HG02852 (cell line): ENCODE results near the gene SOX18.

Experiments used
- ATAC-seq: cut with Tn5 transposase; IDR thresholded peaks from one replicate; pipeline ENCODE4 v1.9.1; 2021; ENCODE audit warnings: mild to moderate bottlenecking, moderate library complexity; ENCODE audit not compliant: unreplicated experiment

Gene SOX18

GRCh38 chr20:64080813-64081623, 31.6 kb upstream of the SOX18 start:
- no peak for ATAC-seq

DNA sequence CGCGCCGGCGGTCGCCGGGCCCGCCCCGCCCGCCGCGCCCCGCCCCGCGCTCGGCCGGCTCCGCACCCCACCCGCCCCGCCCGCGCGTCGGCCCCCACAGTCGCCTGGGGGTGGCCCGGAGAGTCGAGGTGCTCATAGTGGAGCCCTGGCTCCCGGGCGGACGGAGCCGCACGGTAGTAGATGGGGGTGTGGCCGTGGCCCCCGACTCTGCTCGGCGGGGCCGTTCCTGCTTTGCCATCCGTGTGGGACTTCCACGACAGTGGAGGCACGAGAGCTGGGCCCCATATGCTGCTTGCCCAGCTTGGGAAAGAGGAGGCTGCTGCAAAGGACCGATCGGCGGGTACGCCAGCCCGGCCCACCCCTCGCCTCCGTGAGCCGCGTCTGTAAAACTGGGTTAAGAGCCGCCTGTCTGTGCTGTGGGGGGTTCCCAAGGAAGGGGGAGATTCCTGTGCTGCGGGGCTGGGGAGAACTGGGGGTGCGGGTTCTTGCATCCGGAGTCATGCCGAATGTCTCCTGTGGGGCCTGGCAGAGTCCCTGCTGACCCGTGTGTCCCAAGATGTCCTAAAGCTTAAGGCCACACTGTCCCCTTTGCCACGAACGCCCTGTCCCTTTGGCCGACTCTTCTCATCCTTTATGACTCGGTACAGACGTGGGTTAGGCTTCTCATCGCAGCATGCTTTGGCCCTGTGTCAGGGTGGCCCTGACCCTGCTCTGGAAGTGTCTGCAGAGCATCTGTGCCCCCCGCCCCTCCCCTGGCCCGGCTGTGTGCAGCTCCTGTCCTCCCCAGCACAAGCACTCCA, 30.8 kb upstream of the SOX18 start, which contains the start of gene OPRL1:
TSS of gene OPRL1 (plus strand) at position 70 of the 800 bp plus-strand sequence. CDS start 12,639 bp downstream, outside the sequence.
- ATAC-seq = no peak

- ATAC-seq = peak; percentile 47
Measured at GRCh38 chr20:64079273-64080012, 30.0 kb upstream of the SOX18 start, which contains the start of gene RGS19. TSS of gene RGS19 (minus strand) at chr20:64079518. CDS start at chr20:64076886, 2,632 bp downstream.

GRCh38 chr20:64078934-64079272, 29.5 kb upstream of the SOX18 start:
- no peak for ATAC-seq

DNA sequence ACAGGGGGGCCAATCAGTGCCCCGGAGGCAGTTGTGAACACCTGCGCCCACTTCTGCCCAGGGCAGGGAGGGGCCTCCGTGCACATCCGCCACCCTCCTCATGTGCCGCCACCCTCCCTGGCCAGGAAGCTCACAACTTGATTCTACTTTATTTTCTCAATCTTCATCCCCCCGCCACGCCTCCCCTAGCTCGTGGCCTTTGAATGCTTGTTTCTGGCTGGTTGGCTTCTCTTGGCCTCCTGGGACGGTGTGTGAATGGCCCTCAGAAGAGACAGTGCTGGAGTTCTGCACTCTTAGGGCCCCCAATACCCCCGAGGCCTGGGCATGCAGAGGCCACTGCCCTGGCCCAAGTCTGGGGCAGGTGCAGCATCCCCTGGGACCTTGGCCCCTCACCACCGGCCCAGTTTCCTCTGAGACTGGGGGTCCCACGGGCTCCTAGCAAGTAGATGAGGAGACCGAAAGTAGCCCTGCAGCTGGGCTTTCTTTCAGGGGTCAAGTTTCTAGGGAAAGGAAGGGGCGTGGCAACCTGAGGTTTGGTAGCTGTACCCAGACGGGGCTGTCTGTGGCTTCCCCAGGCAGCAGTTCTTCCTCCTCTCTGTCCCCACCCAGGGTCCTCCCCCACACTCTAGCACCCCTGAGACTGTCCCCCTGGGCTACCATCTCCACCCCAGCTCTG, 28.6 kb upstream of the SOX18 start:
- no peak for ATAC-seq

DNA sequence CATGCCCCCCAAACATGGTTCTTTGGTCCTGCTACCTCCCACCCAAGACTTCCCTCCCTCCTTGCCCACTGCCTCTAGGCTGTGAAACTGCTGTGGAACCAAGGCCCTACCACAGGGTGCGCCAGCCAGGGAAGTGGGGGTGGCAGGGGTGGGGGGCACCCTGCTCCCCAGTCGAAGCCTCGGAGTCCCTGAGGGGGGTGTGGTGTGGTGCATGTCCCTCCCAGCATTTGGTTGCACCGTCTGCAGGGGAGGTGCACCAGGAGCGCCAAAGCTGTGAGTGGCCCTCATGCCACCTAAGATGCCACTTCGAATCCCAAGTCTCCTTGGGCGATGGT, 28.1 kb upstream of the SOX18 start:
- no peak for ATAC-seq

GRCh38 chr20:64077094-64077493, 27.7 kb upstream of the SOX18 start:
- ATAC-seq = no peak

- no peak for ATAC-seq
Measured at GRCh38 chr20:64076061-64076997, 26.9 kb upstream of the SOX18 start.

- no peak for ATAC-seq
Measured at GRCh38 chr20:64075556-64075955, 26.1 kb upstream of the SOX18 start.

DNA sequence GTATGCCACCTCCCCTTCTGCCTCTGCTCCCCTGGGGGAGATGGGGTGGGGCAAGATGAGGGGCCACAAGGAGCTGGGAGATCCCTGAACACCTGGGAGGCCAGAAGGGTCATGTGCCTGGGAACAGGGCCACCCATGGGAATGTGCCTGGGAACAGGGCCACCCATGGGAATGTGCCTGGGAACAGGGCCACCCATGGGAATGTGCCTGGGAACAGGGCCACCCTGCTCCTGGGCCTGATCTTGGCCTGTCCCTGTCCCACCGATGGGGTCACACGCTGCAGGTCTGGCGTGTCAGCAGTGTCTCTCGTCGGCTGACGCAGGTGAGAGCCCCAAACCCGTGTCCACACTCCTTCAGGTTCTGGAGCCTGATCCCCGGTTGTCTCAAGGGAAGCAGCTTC, 25.5 kb upstream of the SOX18 start:
- ATAC-seq = no peak

- ATAC-seq = no peak
Measured at GRCh38 chr20:64074184-64074789, 24.8 kb upstream of the SOX18 start.

GRCh38 chr20:64073476-64074183, 24.2 kb upstream of the SOX18 start:
- no peak for ATAC-seq

DNA sequence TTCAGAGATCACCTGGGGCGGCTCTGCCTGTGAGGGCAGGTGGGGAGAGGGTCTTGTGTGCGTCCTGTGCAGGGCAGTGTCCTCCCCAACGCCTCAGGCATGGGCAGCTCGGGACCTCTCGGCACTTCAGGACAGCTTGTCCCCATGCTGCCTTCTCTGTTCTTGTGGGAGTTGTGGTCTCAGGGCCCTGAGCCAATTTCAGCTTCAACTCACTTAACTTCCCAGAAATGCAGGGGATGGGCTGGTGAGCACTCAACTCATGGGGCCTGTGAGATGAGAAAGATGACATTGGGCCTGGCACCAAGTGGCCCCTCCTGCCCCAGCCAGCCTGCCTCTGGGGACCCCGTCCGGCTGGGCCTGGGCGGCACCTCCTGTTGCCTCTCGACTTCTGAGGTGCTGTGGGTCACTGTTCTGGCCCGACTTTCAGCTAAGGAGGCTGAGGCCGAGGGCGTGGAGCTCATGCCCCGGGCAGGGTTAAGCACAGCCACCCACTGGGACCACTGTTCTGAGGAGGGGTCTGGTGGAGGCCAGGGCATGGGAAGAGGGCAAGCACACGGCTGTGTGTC, 23.1 kb upstream of the SOX18 start:
- ATAC-seq = no peak

DNA sequence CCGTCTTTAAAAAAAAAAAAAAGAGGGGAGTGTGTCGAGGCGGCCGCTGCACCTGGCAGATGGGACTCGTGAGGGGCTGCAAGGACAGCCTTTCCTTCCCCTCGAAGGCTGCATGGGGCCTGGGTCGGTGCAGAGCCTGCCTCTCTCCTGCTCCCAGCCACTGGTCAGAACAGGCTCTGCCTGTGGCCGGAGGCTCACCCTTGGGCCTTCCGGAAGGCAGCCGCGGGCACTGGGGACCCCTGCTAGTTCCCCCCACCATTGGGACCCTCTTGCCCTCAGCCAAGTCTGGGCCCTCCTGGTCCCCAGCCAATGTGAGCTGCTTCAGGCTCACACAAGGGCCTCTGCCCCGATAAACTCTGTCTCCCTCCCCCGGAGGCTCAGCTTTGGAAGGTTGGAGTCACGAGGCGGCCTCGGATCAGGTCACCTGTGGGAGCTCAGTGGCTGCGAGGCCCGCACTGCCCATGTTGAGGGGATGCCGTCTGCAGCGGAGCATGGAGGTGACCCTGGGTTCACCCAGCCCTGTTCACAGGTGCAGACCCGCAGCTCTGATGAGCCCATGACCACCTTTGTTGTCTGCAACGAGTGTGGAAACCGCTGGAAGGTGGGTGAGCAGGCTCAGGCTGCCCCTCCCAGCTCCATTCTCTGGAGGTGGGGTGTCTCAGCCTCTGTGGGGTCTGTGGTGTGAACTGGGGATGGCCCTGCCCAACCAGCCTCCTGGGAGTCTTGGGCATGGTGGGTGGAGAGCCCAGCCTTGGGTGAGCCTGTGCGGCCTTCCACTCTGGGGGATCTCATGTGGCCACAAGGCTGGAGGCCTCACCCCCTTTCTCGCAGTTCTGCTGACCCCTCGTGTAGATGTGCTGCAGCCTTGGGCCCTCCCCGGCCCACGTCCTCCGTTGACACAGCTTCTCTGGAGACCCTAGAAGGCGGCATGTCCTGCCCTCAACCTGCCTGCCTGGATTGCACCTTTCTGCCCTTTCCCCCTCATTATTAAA, 22.2 kb upstream of the SOX18 start:
- ATAC-seq = no peak

- no peak for ATAC-seq
Measured at GRCh38 chr20:64070244-64070993, 21.0 kb upstream of the SOX18 start.

GRCh38 chr20:64069614-64070243, 20.3 kb upstream of the SOX18 start:
- no peak for ATAC-seq
